Measurements from ENCODE around the gene PRKCB. TPM values are rescaled to one million over a fixed set of nuclear protein-coding genes. Genes with fewer than 3 reads are reported as not detected.

The PRKCB gene
- polyA plus RNA-seq, 1 donor from 2014 or later, result 27.6 TPM

- Histone ChIP-seq H2AFZ (ENCODE audit: low read depth, low read length) (no peak overlapping the region), H3K9ac (ENCODE audit: low read length) (no peak overlapping the region), H4K20me1 (ENCODE audit: insufficient read depth) (no peaks in the 10 kb centered on the region), H3K79me2 (replicated peaks; ENCODE audit: insufficient read depth, low read length) (no peaks in the 10 kb centered on the region), H3K27ac (ENCODE audit: low read length) (no peak overlapping the region), H3K4me3 (ENCODE audit: low read length) (no peak overlapping the region), H3F3A (ENCODE audit: insufficient read depth, low read length, poor library complexity, severe bottlenecking) (no peaks in the 10 kb centered on the region), H3K4me2 (ENCODE audit: low read length) (no peak overlapping the region), H3K9me3 (ENCODE audit: low read length) (no peaks in the 10 kb centered on the region), H3K9me2 (ENCODE audit: insufficient read depth, low read length) (no peaks in the 10 kb centered on the region), H3K36me3 (ENCODE audit: insufficient read depth, low read length) (peaks cover 3% of the 10 kb centered on the region), H3K27me3 (ENCODE audit: insufficient read depth, low read depth, low read length) (no peaks in the 10 kb centered on the region)
- no peak for TF ChIP-seq MXI1 (conservative IDR thresholded peaks at IDR 0.05; ENCODE audit: poor library complexity, severe bottlenecking)
These were observed 201.6 kb downstream of the PRKCB start for GRCh38 chr16:24037335-24037734.

- H4K20me1 ChIP-seq (ENCODE audit: insufficient read depth), result no peaks in the 10 kb centered on the region
- H3K79me2 ChIP-seq (replicated peaks; ENCODE audit: insufficient read depth, low read length), result no peaks in the 10 kb centered on the region
- no peak overlapping the region for H2AFZ ChIP-seq (ENCODE audit: low read depth, low read length)
- H3K36me3 ChIP-seq (ENCODE audit: insufficient read depth, low read length), result no peaks in the 10 kb centered on the region
- no peaks in the 10 kb centered on the region for H3F3A ChIP-seq (ENCODE audit: insufficient read depth, low read length, poor library complexity, severe bottlenecking)
- no peak overlapping the region for H3K9ac ChIP-seq (ENCODE audit: low read length)
- no peak overlapping the region for H3K27ac ChIP-seq (ENCODE audit: low read length)
- no peaks in the 10 kb centered on the region for H3K27me3 ChIP-seq (ENCODE audit: insufficient read depth, low read depth, low read length)
- no peaks in the 10 kb centered on the region for H3K9me3 ChIP-seq (ENCODE audit: low read length)
- TF ChIP-seq EP300 (conservative IDR thresholded peaks at IDR 0.05; ENCODE audit: poor library complexity, severe bottlenecking) (no peak), EZH2 (IDR thresholded peaks at IDR 0.05; ENCODE audit: borderline replicate concordance, insufficient read depth, low read length, poor library complexity, severe bottlenecking) (no peak), POLR2AphosphoS5 (IDR thresholded peaks at IDR 0.05) (no peak), RAD21 (conservative IDR thresholded peaks at IDR 0.05) (peak; percentile 81), CTCF (IDR thresholded peaks at IDR 0.05; ENCODE audit: poor library complexity, severe bottlenecking) (peak; percentile 80), TAF1 (IDR thresholded peaks at IDR 0.05; ENCODE audit: low read depth) (no peak), SMC3 (conservative IDR thresholded peaks at IDR 0.05; ENCODE audit: poor library complexity) (peak; percentile 85), MXI1 (conservative IDR thresholded peaks at IDR 0.05; ENCODE audit: poor library complexity, severe bottlenecking) (no peak), REST (IDR thresholded peaks at IDR 0.05; ENCODE audit: borderline replicate concordance) (no peak)
- H3K9me2 ChIP-seq (ENCODE audit: insufficient read depth, low read length), result no peaks in the 10 kb centered on the region
- H3K4me3 ChIP-seq (ENCODE audit: low read length), result no peak overlapping the region
- no peak overlapping the region for H3K4me2 ChIP-seq (ENCODE audit: low read length)
These were observed 206.2 kb downstream of the PRKCB start for GRCh38 chr16:24041834-24042631.

All from neural cell (in vitro differentiated cells).